H1 (cell line): Measurements from ENCODE around the gene MRPS14. TPM values are rescaled to one million over a fixed set of nuclear protein-coding genes. Genes with fewer than 3 reads are reported as not detected.

Source experiments
- CTCF ChIA-PET: fragments of 300-600 bp; sonication (Branson Sonifier 250); formaldehyde crosslinking; loops from one replicate; lab custom pipeline; 2021; ENCODE audit not compliant: partially characterized antibody; lab: Charles Lee
- POLR2A ChIA-PET: fragments of 300-600 bp; sonication (Branson Sonifier 250); formaldehyde crosslinking; loops from one replicate; lab custom pipeline; 2021; ENCODE audit warnings: inconsistent platforms; ENCODE audit not compliant: partially characterized antibody; lab: Charles Lee
- DNase-seq, 2 experiments: peaks; one replicate each; pipeline versions ENCODE4 v3.0.0 to v3.0.0-alpha.2; 2010 to 2022; ENCODE audit warnings: low spot score in 2 of 2, low read depth in 1 of 2, mixed read lengths in 1 of 2
- FAIRE-seq: peaks from 2 replicates; lab custom pipeline; 2011; peaks lifted over from hg19 to GRCh38; lab: Jason Lieb, UNC
- H2AFZ ChIP-seq: 2 replicates; pipeline ENCODE4 v1.8.1; 2012; ENCODE audit warnings: low read length, inconsistent platforms
- H2AK5ac ChIP-seq: 2 replicates; pipeline ENCODE4 v1.6.1; 2013; ENCODE audit warnings: low read depth, low read length
- H2BK120ac ChIP-seq: replicated peaks from 2 replicates; pipeline ENCODE3; 2013; ENCODE audit warnings: low read depth, low read length, inconsistent platforms
- H2BK12ac ChIP-seq: 2 replicates; pipeline ENCODE4 v1.6.1; 2013; ENCODE audit warnings: low read depth, low read length
- H2BK15ac ChIP-seq: 2 replicates; pipeline ENCODE4 v1.6.1; 2013; ENCODE audit warnings: low read length
- H2BK20ac ChIP-seq: 2 replicates; pipeline ENCODE4 v1.6.1; 2013; ENCODE audit warnings: low read length
- H2BK5ac ChIP-seq: 2 replicates; pipeline ENCODE4 v1.6.1; 2013; ENCODE audit warnings: low read depth, low read length
- H3K14ac ChIP-seq: 2 replicates; pipeline ENCODE4 v1.6.1; 2013; ENCODE audit warnings: inconsistent platforms; ENCODE audit not compliant: insufficient read length
- H3K18ac ChIP-seq: 2 replicates; pipeline ENCODE4 v1.6.1; 2013; ENCODE audit warnings: low read length; ENCODE audit errors: extremely low read depth
- H3K23ac ChIP-seq: 2 replicates; pipeline ENCODE4 v1.6.1; 2013; ENCODE audit warnings: inconsistent platforms; ENCODE audit not compliant: insufficient read length
- H3K23me2 ChIP-seq: 2 replicates; pipeline ENCODE4 v1.6.1; 2013; ENCODE audit warnings: low read depth, low read length
- H3K27ac ChIP-seq: 2 replicates; pipeline ENCODE4 v1.6.1; 2011; ENCODE audit warnings: low read depth, low read length, inconsistent platforms
- H3K27me3 ChIP-seq, 4 experiments: replicated peaks in 1 of 4; 1 replicate in 1 of 4; 2 replicates in 3 of 4; pipeline versions ENCODE4 v1.6.1 to v1.8.1; 2011 to 2013; ENCODE audit warnings: low read length in 3 of 4, mild to moderate bottlenecking in 3 of 4, inconsistent platforms in 2 of 4, mixed read lengths in 2 of 4, moderate library complexity in 1 of 4; ENCODE audit not compliant: control insufficient read depth in 3 of 4, insufficient read depth in 3 of 4; ENCODE audit errors: extremely low read depth in 1 of 4
- H3K36me3 ChIP-seq, 4 experiments: 2 replicates each; pipeline versions ENCODE4 v1.6.1 to v1.8.1; 2011 to 2013; ENCODE audit warnings: mild to moderate bottlenecking in 4 of 4, low read length in 3 of 4, moderate library complexity in 2 of 4, control low read depth in 1 of 4, inconsistent platforms in 1 of 4; ENCODE audit not compliant: insufficient read depth in 4 of 4, control insufficient read depth in 2 of 4
- H3K4ac ChIP-seq: replicated peaks from 2 replicates; pipeline ENCODE3; 2013; ENCODE audit warnings: low read length, low read depth, mixed read lengths, inconsistent platforms; ENCODE audit not compliant: insufficient read length
- H3K4me1 ChIP-seq, 4 experiments: replicated peaks in 1 of 4; 1 replicate in 1 of 4; 2 replicates in 3 of 4; pipeline versions ENCODE4 v1.6.1 to v1.8.1; 2011 to 2013; ENCODE audit warnings: low read length in 3 of 4, inconsistent platforms in 2 of 4, mixed read lengths in 1 of 4; ENCODE audit not compliant: insufficient read depth in 4 of 4, control insufficient read depth in 3 of 4
- H3K4me2 ChIP-seq, 2 experiments: 2 replicates each; pipeline versions ENCODE4 v1.6.1 to v1.8.1; 2011 to 2013; ENCODE audit warnings: low read depth in 2 of 2, low read length in 2 of 2, control low read depth in 1 of 2, inconsistent platforms in 1 of 2, mild to moderate bottlenecking in 1 of 2; ENCODE audit not compliant: insufficient read depth in 1 of 2
- H3K4me3 ChIP-seq, 4 experiments: fragments of 200-600, 300-600 bp in 1 of 4; sonication (generic), shearing (Covaris generic), sonication (Bioruptor Twin) in 1 of 4; 2 replicates each; pipeline versions ENCODE4 v1.5.1 to v1.8.1; 2011 to 2016; ENCODE audit warnings: low read length in 4 of 4, low read depth in 3 of 4, control low read depth in 2 of 4, inconsistent platforms in 2 of 4, mild to moderate bottlenecking in 2 of 4, mixed read lengths in 1 of 4, moderate library complexity in 1 of 4; ENCODE audit not compliant: insufficient read depth in 2 of 4; ENCODE audit errors: extremely low read depth in 1 of 4
- H3K56ac ChIP-seq: replicated peaks from 2 replicates; pipeline ENCODE3; 2013; ENCODE audit warnings: low read depth, mild to moderate bottlenecking, mixed read lengths, low read length, inconsistent platforms; ENCODE audit not compliant: insufficient read length
- H3K79me1 ChIP-seq: 2 replicates; pipeline ENCODE4 v1.6.1; 2013; ENCODE audit warnings: low read depth, low read length, control low read depth
- H3K79me2 ChIP-seq, 2 experiments: 2 replicates each; pipeline versions ENCODE4 v1.6.1 to v1.8.1; 2012 to 2013; ENCODE audit warnings: low read length in 2 of 2, mild to moderate bottlenecking in 2 of 2, inconsistent platforms in 1 of 2; ENCODE audit not compliant: insufficient read depth in 2 of 2, control insufficient read depth in 1 of 2
- H3K9ac ChIP-seq, 4 experiments: replicated peaks in 1 of 4; 1 replicate in 1 of 4; 2 replicates in 3 of 4; pipeline versions ENCODE4 v1.6.1 to v1.8.1; 2011 to 2013; ENCODE audit warnings: low read depth in 3 of 4, low read length in 3 of 4, control low read depth in 2 of 4, mild to moderate bottlenecking in 2 of 4, moderate library complexity in 2 of 4, inconsistent platforms in 1 of 4; ENCODE audit errors: extremely low read depth in 1 of 4
- H3K9me3 ChIP-seq, 2 experiments: 2 replicates each; pipeline versions ENCODE4 v1.6.1 to v1.8.1; 2012 to 2013; ENCODE audit warnings: mild to moderate bottlenecking in 2 of 2, moderate library complexity in 2 of 2, control low read depth in 1 of 2, inconsistent platforms in 1 of 2, low read depth in 1 of 2, low read length in 1 of 2, mixed read lengths in 1 of 2; ENCODE audit not compliant: insufficient read depth in 2 of 2
- H4K20me1 ChIP-seq, 2 experiments: replicated peaks in 1 of 2; 2 replicates each; pipeline versions ENCODE3 to v1.8.1; 2011 to 2013; ENCODE audit warnings: inconsistent platforms in 2 of 2, low read length in 2 of 2, mild to moderate bottlenecking in 1 of 2; ENCODE audit not compliant: insufficient read depth in 2 of 2, control insufficient read depth in 1 of 2
- H4K5ac ChIP-seq: 2 replicates; pipeline ENCODE4 v1.6.1; 2013; ENCODE audit warnings: low read length, low read depth, mixed read lengths, inconsistent platforms; ENCODE audit not compliant: insufficient read length
- H4K8ac ChIP-seq: 2 replicates; pipeline ENCODE4 v1.8.0; 2013; ENCODE audit warnings: mild to moderate bottlenecking, moderate library complexity, low read length, inconsistent platforms; ENCODE audit not compliant: insufficient read depth; ENCODE audit errors: extremely low read depth
- H4K91ac ChIP-seq: replicated peaks from 2 replicates; pipeline ENCODE3; 2013; ENCODE audit warnings: low read length, mixed read lengths, inconsistent platforms; ENCODE audit not compliant: insufficient read length
- CHD1 ChIP-seq: IDR thresholded peaks from 2 replicates; pipeline ENCODE4 v1.6.1; 2012; ENCODE audit warnings: low read depth, low read length, improper control_type of control experiment
- EGR1 ChIP-seq: IDR thresholded peaks from 2 replicates; pipeline ENCODE4 v1.6.1; 2011; ENCODE audit warnings: low read depth, low read length, borderline replicate concordance
- EZH2 ChIP-seq: fragments of 200-600 bp; sonication (generic); IDR thresholded peaks from 2 replicates; pipeline ENCODE4 v1.7.1; 2012; ENCODE audit warnings: low read depth, mild to moderate bottlenecking, moderate library complexity, low read length, inconsistent platforms; ENCODE audit not compliant: severe bottlenecking
- JUND ChIP-seq: IDR thresholded peaks from 2 replicates; pipeline ENCODE4 v1.6.1; 2011; ENCODE audit warnings: mild to moderate bottlenecking, improper control_type of control experiment, low read length
- KDM1A ChIP-seq: fragments of 200-600, 300-600 bp; sonication (generic); IDR thresholded peaks from 2 replicates; pipeline ENCODE4 v1.7.1; 2016; ENCODE audit warnings: mild to moderate bottlenecking, low read length, borderline replicate concordance
- RXRA ChIP-seq: IDR thresholded peaks from 2 replicates; pipeline ENCODE4 v1.6.1; 2011; ENCODE audit warnings: low read depth, mild to moderate bottlenecking, low read length, moderate library complexity; ENCODE audit not compliant: insufficient read depth
- SIN3A ChIP-seq, 2 experiments: IDR thresholded peaks in 1 of 2; conservative IDR thresholded peaks in 1 of 2; 2 replicates each; pipeline ENCODE4 v1.6.1; 2011 to 2012; ENCODE audit warnings: low read length in 2 of 2, improper control_type of control experiment in 1 of 2, low read depth in 1 of 2, mild to moderate bottlenecking in 1 of 2
- SP1 ChIP-seq: IDR thresholded peaks from 2 replicates; pipeline ENCODE4 v1.6.1; 2011; ENCODE audit warnings: low read depth, low read length
- SP2 ChIP-seq: IDR thresholded peaks from 2 replicates; pipeline ENCODE4 v1.6.1; 2012; ENCODE audit warnings: mild to moderate bottlenecking, low read length, inconsistent platforms
- TAF1 ChIP-seq: IDR thresholded peaks from 2 replicates; pipeline ENCODE4 v1.6.1; 2011; ENCODE audit warnings: mild to moderate bottlenecking, low read depth, low read length
- TCF12 ChIP-seq: IDR thresholded peaks from 2 replicates; pipeline ENCODE4 v1.6.1; 2011; ENCODE audit warnings: low read depth, mild to moderate bottlenecking, low read length
- YY1 ChIP-seq: IDR thresholded peaks from 2 replicates; pipeline ENCODE4 v1.6.1; 2011; ENCODE audit warnings: low read depth, mild to moderate bottlenecking, low read length
- WGBS, 2 experiments: shearing (Covaris generic) in 1 of 2; methylation state at CpG; one replicate each; pipeline versions ENCODE4 v1.1.6 to v1.1.7; 2013 to 2015; ENCODE audit warnings: low lambda C conversion rate in 2 of 2, mixed read lengths in 2 of 2, inconsistent platforms in 1 of 2, low coverage in 1 of 2, missing lambda C conversion rate in 1 of 2; ENCODE audit not compliant: insufficient replicate concordance in 2 of 2, insufficient coverage in 1 of 2, insufficient read length in 1 of 2; ENCODE audit errors: extremely low coverage in 1 of 2, missing lambda C conversion rate in 1 of 2; 5-methylcytosine and 5-hydroxymethylcytosine counted together
- polyA plus RNA-seq, 7 experiments: library from polyadenylated mRNA; depleted of rRNA in 3 of 7; stranded (reverse) in 5 of 7; unstranded in 2 of 7; fragments of >200 nt in 5 of 7; fragments of 200-250 nt in 2 of 7; gene quantifications; 1 replicate in 5 of 7; 2 replicates in 1 of 7; 4 replicates in 1 of 7; pipeline versions ENCODE4 v1.2.1 to v1.2.3, GENCODE V29; 2011 to 2013; ENCODE audit warnings: missing spikeins in 2 of 7, mixed read lengths in 2 of 7
- total RNA-seq: library from RNA; stranded (reverse); fragmentation: NEBNext Ultra II Directional; extraction: Animal tissue kit (Norgen Biotek cat#: 25700); gene quantifications from 2 replicates; pipeline ENCODE4 v1.2.1, GENCODE V29; 2021

The MRPS14 gene
- total and polyA plus RNA-seq, 2 of the 8 experiments (the other 6 are each of a cell fraction or from before 2014, with no cell fraction given) = 27.5 to 38.7 TPM

- H3K79me2 ChIP-seq = no peaks in the 10 kb centered on the region
- no peak overlapping the region for H3K18ac ChIP-seq
- no peak overlapping the region for H3K14ac ChIP-seq
- no peak overlapping the region for H2AK5ac ChIP-seq
- H3K9ac ChIP-seq = no peak overlapping the region
- no peak overlapping the region for H2BK120ac ChIP-seq
- no peak overlapping the region for H3K27ac ChIP-seq
- no peak overlapping the region for H4K91ac ChIP-seq
- no peaks in the 10 kb centered on the region for H4K20me1 ChIP-seq
- H3K23me2 ChIP-seq = no peaks in the 10 kb centered on the region
- no peak overlapping the region for H3K56ac ChIP-seq
- no peak overlapping the region for H2BK5ac ChIP-seq
- H3K4ac ChIP-seq = no peak overlapping the region
- no peaks in the 10 kb centered on the region for H3K27me3 ChIP-seq
- ChIA-PET POLR2A (no interaction called here), CTCF (interaction anchor here (0.9 to 1.7 kb wide), 6 partner anchors 9 to 84 kb away, joined by 3 to 4 read pairs (median 4); no protein-coding TSS in a partner anchor)
- H2BK12ac ChIP-seq = no peak overlapping the region
- FAIRE-seq = no peak
- no peak overlapping the region for H3K23ac ChIP-seq
- H3K4me2 ChIP-seq = no peak overlapping the region
- no peaks in the 10 kb centered on the region for H3K79me1 ChIP-seq
- DNase-seq = no peak
- H4K5ac ChIP-seq = no peak overlapping the region
- no peak overlapping the region for H2BK20ac ChIP-seq
- no peak overlapping the region for H4K8ac ChIP-seq
- no peak overlapping the region for H3K4me3 ChIP-seq
- TF ChIP-seq YY1 = no peak
- TF ChIP-seq TCF12 = no peak
- TF ChIP-seq JUND = no peak
- TF ChIP-seq KDM1A = no peak
- TF ChIP-seq SP1 = no peak
- TF ChIP-seq EZH2 = no peak
- TF ChIP-seq EGR1 = no peak
- no peak for TF ChIP-seq CHD1
- no peak for TF ChIP-seq SIN3A (conservative IDR thresholded peaks at IDR 0.05 in 1 of 2, IDR thresholded peaks at IDR 0.05 in 1 of 2; ENCODE audit: low read depth in 1 of 2, low read length in 2 of 2)
- no peak for TF ChIP-seq SP2
- TF ChIP-seq TAF1 = no peak
- no peak for TF ChIP-seq RXRA
- no peak overlapping the region for H2AFZ ChIP-seq
- H3K9me3 ChIP-seq = no peaks in the 10 kb centered on the region
- H3K4me1 ChIP-seq = no peaks in the 10 kb centered on the region
- WGBS, 2 experiments = 100% methylated on average over 1 of the region's 1 CpG; no CpG with 5 or more reads in 1 of the 2 experiments
- no peaks in the 10 kb centered on the region for H3K36me3 ChIP-seq
- H2BK15ac ChIP-seq = no peak overlapping the region
Observed at GRCh38 chr1:175062339-175062738, 39.1 kb upstream of the MRPS14 start.
